Islet of Langerhans (tissue), 1 donor: ENCODE measurements around the gene MTHFR.

ENCODE experiments used
- FAIRE-seq: peaks from one replicate; lab custom pipeline; 2011; peaks lifted over from hg19 to GRCh38; lab: Jason Lieb, UNC

Gene MTHFR

DNA sequence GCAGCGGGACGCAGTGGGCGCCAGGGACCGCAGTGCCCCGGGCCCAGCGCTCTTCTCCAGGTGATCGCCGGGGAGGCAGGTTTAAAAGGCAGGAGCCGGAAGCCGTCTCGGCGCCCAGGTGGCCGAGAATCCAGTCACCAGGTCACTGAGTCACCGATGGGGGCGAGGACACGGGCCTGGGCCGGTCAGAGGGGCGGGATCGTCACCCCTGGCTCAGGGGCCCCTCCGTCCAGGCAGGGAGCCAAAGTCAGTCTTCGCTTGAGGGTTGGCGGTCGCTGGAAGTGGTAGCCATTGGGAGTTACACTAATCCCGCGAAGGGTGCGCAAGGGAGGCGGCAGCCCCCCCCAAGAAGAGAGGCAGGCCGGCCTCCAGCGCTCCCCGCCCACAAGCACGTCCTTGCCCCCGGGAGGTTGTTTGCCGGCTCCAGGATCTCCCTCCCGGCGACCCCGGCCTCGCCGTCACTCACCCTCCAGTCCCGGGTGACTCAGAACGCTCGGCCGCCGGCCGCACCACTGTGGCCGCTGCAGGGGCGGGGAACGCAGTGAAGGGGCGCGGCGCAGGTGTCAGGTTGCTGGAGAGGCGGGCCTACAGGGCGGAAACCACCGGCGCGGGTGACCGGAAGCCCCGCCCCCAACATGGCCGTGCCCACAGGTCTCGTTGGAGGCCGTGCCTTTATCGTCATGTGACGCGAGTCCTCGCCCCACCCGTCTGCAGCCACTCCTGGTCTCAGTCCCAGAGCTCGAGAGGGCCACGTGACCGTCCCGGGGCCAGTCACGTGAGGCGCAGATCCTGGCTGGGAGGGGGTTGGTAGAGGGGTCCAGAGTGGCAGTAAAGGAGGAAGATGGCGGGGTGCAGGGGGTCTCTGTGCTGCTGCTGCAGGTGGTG lies at the start of gene MTHFR, which contains the start of gene CLCN6:
TSS of gene MTHFR (minus strand) at position 543 of the 885 bp plus-strand sequence. CDS start 2,848 bp downstream, outside the sequence.
TSS of gene CLCN6 (plus strand) at position 770 of the 885 bp plus-strand sequence. CDS start at position 842, 72 bp downstream.
- no peak for FAIRE-seq

DNA sequence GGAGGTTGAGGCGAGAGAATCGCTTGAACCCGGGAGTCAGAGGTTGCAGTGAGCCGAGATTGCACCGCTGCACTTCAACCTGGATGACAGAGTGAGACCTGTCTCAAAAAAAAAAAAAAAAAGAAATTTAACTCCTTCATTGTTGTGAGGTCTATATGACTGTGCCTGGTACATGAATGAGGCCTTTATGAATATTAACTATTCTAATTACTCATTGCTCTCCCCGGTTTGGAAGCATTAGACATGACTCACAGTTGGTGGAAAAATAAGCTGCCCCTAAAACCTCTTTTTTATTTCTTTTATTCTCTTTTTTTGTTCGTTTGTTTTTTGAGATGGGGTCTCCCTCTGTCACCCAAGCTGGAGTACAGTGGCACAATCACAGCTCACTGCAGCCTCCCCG lies 49.7 kb upstream of the MTHFR start:
- FAIRE-seq: no peak

DNA sequence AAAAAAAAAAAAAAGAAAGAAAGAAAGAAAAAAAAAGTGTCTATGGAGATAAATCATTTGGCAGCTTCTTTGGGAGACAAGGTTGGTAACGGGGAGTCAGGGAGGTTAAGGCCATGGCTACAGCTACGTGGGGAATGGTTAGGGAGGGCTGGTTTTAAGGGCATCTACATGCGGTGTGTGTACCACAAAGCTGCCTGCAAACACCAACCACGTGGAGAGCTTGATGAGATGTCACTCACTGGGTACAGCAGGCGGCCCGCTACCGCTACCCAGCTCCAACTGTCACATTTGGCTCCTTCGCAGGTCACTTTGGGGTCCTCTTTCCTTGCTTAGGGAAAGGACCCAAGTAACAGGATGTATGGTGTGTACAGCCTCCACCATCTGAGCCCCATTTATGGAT lies 48.8 kb upstream of the MTHFR start:
- FAIRE-seq: no peak

DNA sequence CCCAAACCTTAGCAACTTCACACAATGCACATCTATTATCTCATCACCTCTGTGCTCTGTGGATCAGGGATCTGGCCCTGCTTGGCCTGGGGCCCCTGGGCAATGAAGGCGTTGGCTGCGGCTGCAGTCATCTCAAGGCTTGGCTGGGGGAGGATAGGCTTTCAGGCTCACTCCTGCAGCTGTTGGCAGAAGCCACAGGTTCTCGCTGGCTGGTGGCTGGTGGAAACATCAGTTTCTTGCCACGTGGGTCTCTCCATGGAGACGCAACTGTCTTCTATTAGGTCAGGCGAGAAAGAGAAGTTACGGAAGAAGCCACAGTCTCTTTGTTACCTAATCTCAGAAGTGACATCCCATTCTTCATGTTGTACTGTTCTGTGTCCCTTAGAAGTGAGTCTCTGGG lies 45.4 kb upstream of the MTHFR start:
- no peak for FAIRE-seq

DNA sequence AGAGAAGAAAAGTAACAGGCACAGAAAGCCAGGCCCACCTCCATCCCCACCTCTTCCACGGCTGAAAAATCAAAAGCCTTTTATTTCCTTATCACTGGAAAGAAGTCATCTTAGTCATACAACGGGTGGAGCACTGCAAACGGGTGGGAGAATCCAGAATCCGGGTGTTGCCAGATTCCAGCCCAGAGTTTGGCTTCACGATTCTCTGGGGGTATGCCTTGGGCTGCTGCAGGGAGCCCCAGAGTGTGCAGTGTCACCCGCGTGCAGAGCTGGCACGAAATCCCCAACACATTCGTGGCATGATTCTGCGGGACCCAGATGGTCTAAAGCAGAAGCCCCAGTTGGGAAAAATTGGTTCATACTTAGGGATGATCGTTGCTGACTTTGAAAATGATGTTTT lies 44.4 kb upstream of the MTHFR start:
- no peak for FAIRE-seq

DNA sequence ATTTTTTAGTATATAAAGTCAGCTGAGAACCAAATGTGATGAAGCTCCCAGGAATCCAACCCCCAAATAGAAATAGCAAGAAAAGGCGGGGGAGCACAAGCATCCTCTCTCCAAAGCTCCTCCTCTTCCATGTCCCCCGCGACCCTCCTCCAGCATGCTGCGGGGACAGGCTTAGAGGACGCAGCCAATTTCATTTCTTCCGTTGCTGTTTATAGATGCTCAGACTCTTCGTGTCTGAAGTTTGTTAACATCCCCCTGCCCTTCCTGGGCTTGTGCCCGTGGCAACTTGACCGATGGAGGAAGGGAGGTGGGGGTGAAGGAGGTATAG lies 42.6 kb upstream of the MTHFR start:
- no peak for FAIRE-seq

DNA sequence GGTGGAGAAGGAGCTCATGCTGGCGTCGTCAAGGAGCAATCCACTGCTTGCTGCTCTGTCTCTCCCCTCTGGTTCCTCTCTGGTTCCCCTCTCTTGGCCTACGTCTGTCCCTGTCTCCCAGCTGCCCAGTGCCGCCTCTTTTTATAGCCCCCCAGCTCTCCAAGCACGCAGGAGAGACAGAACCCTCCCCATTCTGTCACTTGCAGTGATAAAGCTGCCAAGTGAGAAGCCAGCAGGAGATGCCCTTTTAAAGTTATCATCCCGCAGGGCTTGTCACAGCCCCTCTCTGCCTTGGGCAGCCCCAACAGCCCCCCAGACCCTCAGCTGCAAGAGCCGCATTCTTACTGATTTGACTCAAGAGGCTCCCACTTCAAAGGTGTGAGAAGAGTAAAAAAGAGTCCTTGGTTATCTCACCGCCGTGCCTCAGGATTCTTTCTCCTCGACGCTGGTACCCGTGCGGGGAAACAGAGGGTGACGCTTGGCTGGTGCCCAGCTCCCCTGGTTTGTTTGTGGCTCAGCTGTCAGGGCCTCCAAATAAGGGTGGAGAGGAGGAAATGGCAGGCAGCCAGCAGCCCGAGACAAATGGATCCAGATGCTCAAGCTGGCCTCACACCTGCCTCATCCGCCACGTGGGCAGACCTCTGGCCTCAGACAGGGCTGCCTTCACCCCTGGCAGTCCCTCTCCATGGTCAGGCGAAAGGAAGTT lies 42.1 kb upstream of the MTHFR start, which contains the start of gene NPPA:
TSS of gene NPPA (minus strand) at position 117 of the 706 bp plus-strand sequence. CDS start at position 18, 99 bp downstream.
- no peak for FAIRE-seq

DNA sequence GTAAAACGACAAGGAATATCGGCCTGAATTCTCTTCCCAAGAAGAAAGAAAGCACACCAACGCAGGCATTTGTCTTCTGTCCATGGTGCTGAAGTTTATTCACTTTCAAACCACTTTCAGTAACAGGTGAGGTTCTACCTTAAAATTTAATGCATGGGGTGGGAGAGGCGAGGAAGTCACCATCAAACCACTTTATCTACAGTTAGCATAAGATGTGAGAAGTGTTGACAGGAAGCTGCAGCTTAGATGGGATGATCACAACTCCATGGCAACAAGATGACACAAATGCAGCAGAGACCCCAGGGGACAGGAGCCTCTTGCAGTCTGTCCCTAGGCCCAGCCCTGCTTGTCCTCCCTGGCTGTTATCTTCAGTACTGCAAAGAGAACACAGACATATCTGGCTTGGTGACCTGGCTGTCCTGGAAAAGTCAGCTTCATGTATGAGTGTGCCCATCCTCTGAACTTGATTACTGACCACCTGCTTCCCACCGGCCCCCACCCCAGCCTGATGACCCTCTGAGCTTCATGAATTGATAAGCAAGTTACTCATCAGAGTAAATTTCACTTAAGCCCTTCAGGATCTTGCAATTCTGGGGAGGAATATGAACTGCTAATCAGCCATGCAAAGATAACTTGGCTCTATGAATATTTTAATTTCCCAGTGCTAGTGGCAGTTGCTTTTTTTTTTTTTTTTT lies 40.0 kb upstream of the MTHFR start:
- no peak for FAIRE-seq

DNA sequence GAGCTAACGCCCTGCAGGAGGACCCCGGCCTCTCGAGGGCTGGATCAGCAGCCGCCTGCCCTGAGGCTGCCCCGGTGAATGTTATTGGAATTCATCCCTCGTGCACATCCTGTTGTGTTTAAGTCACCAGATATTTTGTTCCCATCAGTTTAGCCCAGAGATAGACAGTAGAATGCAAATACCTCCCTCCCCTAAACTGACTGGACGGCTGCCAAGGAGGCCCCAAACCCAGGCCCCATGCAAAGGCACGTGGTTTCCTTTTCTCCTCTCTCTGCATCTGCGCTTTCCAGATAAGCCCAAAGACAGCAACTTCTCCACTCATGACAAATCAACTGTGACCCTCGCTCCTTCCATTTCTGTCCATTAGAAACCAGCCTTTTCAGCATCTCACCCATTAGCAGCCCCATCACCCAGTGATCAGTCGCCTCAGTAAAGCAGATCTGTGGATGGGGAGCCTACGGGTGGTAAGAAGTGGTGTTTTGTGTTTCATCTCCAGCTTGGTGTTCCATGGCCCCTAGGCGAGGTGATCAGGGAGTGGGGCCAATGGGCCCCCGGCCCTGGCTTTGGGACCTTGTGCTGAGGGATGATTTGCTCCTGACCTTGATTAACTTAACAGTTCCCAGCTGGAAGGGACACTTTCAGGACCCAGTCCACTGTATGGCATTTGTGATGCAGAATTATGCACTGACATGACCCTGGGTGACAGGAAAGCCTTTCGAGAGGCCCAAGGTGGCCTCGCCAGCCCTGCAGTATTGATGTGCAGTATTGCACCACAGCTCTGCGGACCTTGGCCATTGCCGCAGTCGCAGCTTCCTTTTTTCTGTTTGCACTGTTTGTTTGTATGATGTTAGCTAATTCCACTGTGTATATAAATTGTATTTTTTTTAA lies 36.6 kb upstream of the MTHFR start:
- no peak for FAIRE-seq

DNA sequence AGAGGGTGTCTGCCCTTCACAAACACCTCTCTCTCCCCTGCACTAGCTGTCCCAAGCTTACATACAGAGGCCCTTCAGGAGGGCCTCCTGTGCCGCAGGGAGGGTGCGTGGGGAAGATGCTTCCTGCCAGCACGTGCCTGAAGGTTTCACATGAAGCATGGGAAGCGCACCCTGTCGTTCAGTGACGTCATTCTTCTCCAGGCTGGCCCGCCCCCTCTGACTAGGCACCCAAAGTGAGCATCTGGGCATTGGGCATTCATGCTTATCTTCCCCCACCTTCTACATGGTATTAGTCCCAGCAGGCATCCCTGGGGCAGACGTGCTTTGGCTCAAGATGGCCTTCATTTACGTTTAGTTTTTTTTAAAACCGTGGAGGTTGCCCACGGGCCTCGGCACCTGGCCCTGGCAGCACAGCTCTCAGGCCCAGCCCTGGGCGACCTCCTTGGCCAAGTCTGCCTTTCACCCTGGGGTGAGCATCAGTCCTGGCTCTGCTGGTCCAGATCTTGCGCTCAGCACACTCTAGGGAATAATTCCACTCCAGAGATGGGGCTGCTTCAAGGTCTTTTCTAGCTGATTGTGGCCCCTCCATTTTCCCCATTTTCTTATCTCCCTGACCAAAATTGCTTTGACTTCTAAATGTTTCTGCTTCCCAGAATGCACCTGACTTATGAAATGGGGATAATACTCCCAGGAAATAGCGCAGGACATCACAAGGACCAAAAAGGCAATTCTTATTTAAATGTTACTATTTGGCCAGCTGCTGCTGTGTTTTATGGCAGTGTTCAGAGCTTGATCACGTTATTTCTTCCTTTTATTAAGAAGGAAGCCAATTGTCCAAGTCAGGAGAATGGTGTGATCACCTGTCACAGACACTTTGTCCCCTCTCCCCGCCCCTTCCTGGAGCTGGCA lies 35.7 kb upstream of the MTHFR start:
- no peak for FAIRE-seq

DNA sequence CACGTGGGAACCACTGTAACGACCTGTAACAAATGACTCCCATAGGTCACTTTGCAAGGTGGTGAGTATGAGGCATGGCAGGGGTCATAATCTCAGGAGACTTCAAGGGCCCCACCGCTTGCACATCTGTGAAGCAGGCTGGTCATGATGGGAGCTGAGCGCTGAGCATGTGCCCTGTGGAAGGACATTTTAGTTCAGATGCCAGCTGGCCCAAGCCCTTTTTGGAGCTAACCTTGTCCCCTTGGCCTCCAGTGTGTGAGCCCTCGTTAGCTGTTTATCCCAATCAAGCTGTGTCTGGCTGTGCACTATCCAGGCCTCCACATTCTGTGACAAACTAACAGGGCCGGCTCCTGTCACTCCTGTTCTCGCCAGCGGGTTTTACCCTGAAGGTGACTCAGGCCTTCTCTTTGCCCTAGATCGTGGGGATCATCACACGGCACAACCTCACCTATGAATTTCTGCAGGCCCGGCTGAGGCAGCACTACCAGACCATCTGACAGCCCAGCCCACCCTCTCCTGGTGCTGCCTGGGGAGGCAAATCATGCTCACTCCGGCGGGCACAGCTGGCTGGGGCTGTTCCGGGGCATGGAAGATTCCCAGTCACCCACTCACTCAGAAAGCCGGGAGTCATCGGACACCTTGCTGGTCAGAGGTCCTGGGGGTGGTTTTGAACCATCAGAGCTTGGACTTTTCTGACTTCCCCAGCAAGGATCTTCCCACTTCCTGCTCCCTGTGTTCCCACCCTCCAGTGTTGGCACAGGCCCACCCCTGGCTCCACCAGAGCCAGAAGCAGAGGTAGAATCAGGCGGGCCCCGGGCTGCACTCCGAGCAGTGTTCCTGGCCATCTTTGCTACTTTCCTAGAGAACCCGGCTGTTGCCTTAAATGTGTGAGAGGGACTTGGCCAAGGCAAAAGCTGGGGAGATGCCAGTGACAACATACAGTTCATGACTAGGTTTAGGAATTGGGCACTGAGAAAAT lies 34.3 kb upstream of the MTHFR start:
- FAIRE-seq: no peak

DNA sequence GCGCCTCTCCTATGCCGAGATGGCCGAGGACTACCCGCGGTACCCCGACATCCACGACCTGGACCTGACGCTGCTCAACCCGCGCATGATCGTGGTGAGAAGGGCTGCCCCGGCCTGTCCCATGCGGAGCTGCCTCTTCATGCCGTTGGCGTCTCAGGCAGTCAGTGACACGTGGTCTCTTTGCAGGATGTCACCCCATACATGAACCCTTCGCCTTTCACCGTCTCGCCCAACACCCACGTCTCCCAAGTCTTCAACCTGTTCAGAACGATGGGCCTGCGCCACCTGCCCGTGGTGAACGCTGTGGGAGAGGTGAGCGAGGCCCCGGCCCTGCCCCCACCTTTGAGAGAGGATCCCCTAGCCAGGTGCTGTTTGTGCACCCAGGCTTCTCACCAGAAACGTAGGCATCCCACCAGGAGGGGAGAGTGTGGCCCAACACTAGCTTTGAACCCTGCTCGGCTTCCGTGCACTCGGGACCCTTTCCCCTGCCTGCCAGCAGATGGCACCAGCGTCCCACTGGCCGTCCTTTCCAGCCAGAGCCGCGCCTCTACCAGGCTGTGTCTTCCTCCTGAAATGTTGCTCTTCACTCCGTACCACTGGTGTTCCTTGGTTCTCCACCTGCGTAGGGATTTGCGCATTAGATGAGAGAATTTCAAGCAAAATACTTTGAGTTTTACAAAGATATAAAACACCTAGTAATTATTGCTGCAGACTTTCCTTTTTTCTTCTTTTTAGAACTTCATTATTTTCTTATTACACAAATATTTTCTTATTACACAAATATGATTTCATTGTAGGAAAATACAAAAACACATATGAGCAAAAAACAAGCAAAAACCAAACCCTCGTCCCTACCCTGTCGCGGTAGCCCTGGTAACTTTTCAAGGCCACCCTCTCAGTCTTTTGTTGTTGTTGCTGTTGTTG lies 32.8 kb upstream of the MTHFR start:
- no peak for FAIRE-seq

DNA sequence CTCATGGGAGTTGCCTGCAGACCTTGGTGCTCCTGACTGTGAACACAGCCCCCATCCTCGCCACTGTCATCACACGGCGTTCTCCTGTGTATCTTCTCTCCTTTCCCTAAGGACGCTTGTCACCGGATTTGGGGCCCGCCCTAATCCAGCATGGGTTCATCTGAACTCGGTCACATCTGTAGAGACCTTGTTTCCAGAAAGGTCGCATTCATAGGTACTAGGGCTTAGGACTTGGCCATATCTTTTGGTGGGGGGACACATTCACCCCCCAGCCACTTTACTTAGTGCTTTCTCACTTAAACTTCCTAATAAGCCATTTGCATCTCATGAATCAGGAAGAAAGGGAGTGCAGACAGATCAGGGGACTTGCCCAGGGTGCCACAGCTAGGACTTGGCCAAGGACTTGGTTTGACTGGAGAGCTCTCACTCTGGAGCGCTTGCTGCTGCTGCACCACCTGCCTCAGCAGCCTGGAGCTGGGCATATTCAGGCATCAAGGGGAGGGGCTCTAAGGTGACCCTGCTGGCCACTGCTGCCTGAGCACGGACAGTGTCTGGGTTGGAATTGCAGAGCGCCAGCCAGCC lies 32.1 kb upstream of the MTHFR start:
- FAIRE-seq: no peak

DNA sequence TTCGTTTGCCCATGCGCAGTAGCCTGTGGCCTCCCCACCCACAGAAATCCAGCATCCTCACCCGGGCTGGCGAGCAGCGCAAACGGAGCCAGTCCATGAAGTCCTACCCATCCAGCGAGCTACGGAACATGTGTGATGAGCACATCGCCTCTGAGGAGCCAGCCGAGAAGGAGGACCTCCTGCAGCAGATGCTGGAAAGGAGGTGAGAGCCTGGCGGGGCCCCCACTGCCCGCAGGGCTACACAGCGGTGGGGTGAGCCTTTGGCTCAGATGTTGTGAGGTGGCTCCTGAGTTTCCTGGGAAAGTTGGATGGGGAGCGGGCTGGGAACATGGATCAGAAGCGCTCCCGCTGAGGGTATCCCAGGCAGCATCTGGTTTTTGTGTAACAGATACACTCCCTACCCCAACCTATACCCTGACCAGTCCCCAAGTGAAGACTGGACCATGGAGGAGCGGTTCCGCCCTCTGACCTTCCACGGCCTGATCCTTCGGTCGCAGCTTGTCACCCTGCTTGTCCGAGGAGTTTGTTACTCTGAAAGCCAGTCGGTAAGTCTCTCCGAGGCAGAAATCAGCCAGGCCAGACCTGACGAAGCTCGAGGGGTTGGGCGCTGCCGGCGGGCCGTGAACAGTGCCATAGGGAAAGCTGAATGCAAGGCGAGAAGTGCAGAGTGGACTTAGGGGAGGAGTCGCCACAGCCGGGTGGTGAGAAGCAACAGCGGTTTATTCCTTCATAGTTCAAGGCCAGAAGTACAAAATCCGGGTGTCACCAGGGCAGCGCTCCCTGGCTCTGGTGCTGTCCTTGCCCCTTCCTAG lies 31.4 kb upstream of the MTHFR start:
- FAIRE-seq: no peak

DNA sequence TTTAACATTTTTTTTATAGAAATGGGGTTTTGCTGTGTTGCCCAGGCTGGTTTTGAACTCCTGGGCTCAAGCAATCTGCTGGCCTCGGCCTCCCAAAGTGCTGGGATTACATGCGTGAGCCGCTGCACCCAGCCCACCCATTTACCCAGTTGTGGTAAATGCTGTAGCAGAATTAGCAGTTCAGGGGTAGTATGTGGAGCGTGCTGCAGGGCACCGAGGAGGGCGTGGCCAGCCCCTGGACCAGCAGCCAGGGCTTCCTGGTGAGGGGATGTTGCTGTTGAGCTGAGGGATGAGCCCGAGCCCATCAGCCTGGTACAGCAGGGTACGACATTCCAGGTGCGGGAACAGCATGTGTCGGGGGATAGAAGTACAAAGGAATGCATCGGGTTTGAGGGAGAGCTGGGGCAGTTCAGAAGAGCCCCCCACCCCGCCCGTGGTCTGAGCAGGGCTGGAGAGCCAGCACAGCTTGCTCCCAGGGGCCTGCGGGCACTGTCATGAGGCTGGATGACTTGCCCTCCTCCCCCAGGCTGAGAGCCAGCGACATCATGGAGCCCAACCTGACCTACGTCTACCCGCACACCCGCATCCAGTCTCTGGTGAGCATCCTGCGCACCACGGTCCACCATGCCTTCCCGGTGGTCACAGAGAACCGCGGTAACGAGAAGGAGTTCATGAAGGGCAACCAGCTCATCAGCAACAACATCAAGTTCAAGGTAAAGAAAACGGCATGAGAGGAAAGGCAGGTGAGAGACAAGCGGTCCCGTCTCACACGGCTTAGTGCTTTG lies 29.9 kb upstream of the MTHFR start:
- FAIRE-seq: no peak

DNA sequence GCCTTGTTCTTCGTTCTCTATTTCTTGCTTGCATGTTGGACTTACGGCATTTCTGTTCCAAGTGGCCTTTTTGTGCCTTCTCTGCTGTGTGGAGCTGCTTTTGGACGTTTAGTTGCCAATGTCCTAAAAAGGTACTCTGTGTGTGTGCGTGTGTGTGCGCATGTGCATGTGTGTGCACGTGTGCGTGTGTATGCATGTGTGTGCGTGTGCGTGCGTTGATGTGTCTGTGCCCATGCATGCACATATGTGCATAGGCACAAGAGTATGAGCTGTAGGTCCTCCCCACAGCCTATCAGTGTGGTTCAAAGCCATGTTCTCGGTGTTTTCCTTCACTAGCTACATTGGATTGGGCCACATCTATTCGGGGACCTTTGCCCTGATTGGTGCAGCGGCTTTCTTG lies 28.1 kb upstream of the MTHFR start:
- FAIRE-seq: no peak
